Middle frontal gyrus (tissue), 1 donor: ENCODE results near the gene RAB1A.
"Not testable (repeated sequence)": the region's sequence is repeated elsewhere in the genome, so short reads cannot be mapped to it uniquely, and the experiment has no call there.

Experiments
- DNase-seq: peaks from one replicate; pipeline ENCODE4 v3.0.0-alpha.2; 2015; ENCODE audit warnings: low spot score; ENCODE audit errors: extremely low spot score

The RAB1A gene

DNA sequence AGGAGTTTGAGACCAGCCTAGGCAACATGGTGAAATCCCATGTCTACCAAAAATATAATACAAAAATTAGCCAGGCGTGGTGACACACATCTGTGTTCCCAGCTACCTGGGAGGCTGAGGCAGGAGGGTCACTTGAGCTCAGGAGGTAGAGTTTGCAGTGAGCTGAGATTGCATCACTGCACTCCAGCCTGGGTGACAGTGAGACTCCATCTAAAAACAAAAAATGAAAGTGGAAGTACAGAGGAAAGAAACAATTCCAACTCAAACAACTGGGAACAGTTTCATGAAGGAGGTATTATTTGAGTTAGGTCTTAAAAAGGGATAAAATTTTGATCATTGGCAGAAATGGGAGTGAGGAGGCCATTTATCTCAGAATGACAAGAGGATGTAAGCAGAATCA, 6.3 kb upstream of the RAB1A start:
- no peak for DNase-seq

DNA sequence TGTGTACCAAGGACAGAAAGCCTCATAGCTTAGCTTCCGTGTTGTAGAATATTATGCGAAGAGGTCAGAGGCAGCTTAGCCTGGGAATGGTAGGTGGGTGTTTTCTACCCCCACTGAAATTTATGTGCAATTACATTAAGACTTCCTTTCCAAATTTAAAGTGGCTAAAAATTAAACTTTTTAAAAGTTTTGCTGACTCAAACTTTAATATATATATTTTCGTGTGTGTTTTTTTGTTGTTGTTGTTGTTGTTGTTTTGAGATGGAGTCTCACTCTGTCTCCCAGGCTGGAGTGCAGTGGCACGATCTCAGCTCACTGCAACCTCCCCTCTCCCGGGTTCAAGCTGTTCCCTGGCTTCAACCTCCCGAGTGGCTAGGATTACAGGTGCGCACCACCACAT, 4.3 kb upstream of the RAB1A start:
- DNase-seq = no peak

DNA sequence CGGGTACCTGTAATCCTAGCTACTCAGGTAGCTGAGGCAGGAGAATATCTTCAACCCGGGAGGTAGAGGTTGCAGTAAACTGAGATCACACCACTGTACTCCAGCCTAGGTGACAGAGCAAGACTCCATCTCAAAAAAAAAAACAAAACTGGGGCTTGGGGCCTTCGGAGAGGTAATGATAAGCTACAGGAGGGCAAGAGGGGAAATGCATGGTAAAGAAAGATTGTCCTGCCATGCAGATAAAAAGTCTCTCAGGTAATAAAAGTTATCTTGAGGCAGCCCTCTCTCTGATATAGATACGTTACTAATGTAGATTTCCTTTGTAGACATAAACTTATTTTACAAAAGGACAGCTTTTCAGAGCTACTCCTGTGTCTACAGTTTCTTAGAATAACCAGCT, 3.7 kb upstream of the RAB1A start:
- no peak for DNase-seq

DNA sequence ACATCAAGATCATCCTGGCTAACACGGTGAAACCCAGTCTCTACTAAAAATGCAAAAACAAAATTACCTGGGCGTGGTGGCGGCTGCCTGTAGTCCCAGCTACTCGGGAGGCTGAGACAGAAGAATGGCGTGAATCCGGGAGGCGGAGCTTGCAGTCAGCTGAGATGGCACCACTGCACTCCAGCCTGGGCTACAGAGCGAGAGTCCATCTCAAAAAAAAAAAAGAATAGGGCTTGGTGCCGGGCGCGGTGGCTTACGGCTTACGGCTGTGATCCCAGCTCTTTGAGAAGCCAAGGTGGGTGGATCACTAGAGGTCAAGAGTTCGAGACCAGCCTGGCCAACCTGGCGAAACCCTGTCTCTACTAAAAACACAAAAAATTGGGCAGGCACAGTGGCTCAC, 3.0 kb upstream of the RAB1A start:
- DNase-seq = not testable (repeated sequence)

DNA sequence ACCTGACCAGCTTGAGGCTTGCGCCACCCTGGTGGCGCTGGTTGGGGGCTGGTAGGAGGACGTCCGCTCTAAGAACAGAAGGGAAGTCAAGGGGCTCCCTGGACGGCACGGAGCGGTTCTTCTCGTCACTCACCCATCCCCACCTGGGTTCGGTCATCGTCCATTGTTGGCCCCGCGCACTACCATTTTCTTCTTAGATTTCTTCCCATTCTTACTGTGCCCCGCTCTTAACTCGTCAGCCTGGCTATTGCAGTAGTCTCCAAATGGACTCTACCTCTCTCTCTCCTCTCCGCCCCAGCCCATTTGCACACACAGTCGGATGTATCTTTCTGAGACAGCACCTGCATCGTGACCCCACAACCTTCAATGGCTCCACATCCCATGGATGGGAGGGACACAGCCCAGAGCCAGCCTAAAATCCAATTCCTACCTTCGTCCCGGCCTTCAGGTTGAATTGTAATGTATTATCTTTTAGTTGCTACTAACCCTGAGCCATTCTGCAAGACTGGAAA, 814 bp upstream of the RAB1A start:
- no peak for DNase-seq

DNA sequence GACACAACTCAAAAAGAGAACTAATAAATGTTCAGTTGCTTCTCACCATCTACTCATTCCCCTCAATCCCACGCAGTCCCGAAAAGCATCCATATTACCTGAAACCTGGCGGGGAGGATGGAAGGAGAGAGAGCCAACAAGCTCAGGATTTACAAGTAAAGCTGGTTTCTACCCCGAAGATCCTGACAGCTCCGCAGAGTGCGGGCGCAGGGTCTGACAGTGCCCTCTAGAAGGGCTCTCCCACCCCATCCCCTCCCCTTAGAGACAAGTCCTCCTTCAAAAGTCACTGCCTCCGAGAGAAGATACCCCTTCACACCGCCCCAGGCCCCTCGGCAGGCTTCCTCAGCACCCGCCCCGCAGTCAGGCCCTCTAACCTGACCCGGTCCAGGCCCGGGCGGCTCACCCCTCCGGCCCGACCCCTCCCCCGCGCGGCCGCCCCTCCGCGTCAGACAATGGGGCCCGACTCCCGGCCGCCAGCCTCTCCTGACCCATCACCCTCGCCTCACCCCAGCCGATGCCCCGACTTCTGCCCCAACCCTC, 550 bp downstream of the RAB1A start:
- DNase-seq = no peak

DNA sequence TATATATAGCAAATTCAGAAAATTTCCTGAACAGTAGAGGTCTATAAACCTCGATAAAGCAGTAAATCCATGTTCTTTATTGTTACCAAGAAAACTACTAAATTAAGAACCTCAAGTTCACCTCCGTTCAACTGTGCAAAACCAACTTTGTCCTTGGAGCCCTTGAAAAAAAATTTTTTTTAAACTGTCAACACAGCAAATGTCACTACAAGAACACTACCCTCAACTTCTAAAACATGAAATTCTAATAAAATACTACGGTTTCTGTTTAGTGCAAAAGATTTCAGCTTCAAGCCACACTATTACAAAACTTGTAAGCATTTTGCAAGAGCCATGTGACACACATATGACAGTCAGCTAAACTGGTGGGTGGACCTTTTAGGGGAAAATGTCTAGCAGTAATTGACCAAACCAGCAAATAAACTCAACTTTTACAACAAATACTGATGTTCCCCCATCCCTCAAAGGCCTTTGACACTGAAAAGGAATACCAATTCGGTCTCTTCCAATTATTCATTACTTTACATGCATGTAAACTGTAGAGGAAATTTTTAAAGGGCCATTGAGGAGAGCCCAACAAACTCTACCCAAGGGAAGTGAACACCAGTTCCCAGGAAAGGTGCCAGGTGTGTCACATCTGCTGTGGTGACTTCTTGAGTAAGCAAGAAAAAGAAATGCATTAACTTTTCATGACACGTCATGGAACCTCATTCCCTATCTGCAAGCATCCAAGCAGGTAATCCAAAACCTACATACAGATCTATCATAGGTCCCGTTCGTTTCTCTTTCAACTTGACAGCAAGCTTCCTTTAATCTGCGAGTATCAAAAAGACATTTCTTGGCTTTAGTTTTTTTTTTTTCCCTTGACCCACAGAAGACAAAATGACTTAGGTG, 1.4 kb downstream of the RAB1A start:
- DNase-seq = no peak

DNA sequence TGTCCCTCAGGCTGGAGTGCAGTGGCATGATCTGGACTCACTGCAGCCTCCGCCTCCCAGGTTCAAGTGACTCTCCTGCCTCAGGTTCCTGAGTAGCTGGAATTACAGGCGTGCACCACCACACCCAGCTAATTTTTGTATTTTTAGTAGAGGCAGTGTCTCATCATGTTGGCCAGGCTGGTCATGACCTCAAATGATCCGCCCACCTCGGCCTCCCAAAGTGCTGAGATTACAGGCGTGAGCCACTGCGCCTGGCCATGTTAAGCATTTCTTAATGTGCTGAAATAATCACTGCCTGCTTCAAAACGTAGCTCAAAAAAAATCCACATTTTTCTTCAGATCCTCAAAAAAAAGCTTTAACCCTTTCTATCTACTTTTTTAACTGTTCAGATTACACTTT, 4.4 kb downstream of the RAB1A start:
- not testable (repeated sequence) for DNase-seq

DNA sequence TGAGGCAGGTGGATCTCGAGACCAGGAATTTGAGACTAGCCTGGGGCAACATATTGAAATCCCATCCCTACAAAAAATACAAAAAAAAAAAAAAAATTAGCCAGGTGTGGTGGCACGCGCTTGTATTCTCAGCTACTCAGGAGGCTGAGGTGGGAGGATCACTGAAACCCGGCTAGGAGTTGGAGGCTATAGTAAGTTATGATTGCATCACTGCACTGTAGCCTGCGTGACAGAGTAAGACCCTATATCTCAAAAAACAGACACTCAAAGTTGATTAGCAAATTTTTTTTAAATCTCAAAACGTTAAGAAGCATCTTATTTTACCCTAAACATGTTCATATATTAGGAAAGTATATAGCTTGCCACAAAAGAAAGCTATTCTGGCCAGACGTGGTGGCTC, 7.6 kb downstream of the RAB1A start:
- DNase-seq = no peak

DNA sequence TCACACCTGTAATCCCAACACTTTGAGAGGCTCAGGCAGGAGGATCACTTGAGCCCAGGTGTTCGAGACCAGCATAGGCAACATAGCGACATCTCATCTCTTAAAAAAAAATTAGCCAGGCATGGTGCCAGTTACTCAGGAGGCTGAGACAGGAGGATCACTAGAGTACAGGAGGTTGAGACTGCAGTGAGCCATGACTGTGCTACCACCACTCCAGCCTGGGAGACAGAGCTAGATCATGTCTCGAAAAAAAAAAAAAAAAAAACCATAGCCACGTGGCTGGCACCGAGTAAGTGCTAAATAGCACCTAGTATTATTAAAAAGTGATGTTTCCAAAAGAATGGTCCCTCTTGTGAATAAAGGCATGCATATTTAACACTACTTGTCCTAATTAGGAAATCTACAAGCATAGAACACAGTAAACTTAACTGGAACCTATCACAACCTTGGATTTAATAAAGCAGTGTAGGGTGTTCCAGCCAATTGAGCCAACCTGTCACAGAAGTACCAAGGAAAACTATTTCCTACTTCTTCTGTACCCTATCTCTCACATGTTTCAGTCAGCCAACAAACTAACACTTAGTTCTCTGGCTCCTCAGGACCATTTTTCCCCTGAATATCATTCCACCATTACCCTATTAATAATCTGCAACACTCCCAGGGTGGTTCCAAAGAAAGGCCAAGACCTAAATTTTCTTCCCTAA, 8.8 kb downstream of the RAB1A start:
- DNase-seq = no peak

DNA sequence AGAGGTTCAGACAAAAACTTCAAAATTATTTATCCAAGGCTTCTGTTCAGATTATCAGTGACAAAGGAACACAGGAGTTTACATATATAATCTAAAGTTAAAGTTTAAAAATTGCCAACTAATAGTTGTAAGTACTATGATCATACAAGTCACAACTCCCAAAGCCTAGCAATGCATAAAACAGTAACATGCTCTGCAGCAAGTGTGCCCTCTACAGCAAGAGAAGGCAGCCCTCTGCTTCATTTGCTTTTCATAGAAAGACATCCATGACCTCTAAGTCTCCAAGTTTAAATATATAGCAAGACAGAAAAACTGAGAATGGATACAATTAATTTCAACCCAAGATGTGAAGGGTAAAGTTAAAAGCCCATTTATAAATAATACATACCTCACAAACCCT, 13.3 kb downstream of the RAB1A start:
- no peak for DNase-seq

DNA sequence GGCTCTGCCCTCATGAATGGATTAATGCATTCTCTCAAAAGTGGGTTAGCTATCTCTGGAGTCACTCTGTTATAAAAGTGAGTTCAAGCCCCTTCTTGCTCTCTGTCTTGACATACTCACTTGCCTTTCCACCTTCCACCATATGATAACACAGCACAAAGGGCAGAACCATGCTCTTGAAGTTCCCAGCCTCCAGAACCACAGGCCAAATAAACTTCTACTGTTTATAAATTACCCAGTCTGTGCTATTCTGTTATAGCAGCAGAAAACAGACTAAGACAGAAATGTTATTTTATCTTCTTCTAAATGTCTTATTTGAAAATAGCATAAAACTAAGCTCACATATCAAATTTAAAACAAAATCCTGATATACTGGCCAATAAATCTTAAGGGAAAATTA, 15.0 kb downstream of the RAB1A start:
- no peak for DNase-seq

DNA sequence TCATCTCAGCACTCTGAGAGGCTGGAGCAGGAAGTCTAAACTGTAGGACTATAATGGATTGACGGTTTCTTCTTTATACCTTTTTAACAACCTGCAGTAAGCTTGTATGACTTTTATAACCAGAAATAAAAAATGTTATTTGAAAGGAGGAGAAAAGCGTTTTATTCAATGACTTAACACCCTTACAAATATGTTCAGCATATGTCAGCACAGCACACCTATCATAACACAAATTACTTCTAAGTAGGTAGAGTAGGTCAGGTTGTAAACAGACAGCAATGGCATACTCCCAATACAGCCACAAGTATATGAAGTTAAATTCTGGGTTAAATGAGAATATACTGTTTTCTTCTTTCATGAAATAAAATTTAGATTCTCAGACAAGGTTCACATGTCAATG, 16.1 kb downstream of the RAB1A start:
- DNase-seq = no peak

DNA sequence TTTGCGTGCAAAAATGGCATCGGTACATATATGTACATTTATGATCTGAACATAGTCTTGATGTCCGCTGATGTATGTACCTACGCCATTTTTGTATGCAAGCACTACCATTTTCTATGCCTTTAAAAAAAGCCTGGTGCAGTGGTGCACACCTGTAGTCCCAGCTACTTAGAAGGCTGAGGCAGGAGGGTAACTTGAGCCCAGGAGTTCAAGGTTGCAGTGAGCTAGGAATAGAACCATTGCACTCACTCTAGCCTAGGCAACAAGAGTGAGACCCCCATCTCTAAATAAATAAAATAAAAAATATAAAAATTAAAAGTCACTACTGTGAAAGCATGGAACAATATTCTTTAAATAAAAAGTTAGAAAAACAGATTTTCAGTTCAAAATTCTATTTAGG, 16.7 kb downstream of the RAB1A start:
- DNase-seq = no peak

DNA sequence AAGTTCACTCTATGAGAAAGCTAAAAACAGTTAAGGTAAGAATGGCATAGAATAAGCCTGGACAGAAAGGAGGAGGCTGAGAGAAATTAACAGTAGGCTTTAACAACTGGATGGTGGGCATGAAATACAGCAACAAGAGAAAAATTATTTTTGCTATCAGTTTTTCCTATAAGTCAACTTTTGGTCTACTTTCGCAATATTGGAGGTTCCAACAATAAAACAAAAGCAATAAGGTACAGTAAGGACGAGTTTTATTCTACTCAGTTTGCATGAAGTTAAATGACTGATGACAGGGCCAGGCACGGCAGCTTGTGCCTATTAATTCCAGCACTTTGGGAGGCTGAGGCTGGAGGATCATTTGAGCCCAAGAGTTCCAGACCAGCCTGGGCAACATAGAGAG, 17.3 kb downstream of the RAB1A start:
- no peak for DNase-seq

DNA sequence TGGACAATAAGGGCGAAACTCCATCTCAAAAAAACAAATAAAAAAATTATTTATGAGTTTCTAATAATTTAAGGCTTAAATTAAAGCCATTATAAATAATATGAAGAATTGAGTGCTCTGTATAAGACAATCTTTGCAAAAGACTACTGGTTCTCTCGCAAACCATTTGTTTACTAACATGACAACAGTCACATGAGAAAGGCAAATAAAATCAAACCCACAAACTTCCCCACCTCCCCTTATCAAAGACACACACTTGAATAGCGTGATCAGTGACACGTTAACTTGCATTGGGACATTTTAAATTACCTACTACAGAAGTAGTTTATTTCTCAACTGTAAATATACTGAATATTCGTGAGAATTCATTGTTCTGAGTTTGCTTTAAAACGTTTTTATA, 21.1 kb downstream of the RAB1A start:
- no peak for DNase-seq

DNA sequence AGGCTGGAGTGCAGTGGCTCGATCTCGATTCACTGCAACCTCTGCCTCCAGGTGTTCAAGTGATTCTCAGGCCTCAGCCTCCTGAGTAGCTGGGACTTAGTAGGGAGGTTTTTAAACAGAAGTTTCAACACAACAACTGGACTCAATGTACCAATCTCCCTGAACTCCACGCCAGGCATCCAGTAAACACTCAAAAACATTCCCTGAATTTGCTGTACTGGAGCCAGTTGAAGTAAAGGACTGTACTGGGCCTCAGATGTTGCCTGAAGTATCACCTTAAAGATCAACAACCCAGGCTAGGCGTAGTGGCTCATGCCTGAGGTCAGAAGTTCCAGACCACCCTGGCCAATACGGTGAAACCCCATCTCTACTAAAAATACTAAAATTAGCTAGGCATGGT, 22.4 kb downstream of the RAB1A start:
- no peak for DNase-seq

DNA sequence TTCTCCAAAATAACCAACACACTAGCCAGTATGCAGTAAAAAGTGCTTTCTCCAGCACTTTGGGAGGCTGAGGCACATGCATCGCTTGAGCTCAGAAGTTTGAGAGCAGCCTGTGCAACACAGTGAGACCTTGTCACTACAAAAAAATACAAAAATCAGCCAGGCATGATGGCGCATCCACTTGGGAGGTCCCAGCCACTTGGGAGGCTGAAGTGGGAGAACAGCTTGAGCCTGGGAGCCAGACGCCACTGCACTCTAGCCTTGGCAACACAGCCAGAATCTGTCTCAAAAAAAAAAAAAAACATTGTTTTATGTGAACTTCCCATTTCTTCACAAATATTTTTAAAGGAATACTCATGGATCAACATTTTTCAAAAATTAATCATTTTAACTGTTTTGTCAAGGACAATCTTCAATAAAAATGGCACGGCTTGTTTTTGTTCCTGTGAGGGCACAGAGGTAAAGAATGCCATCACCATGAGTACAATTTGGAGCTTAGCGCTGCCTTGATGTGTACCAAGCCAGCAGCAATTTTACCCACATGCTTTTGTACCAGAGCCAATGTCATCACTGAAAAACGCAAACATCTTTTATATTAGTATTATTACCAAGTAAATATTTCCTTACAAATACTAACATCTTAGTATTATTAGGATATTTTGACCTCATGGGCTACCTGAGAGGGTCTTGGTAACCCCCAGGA, 26.7 kb downstream of the RAB1A start:
- no peak for DNase-seq

DNA sequence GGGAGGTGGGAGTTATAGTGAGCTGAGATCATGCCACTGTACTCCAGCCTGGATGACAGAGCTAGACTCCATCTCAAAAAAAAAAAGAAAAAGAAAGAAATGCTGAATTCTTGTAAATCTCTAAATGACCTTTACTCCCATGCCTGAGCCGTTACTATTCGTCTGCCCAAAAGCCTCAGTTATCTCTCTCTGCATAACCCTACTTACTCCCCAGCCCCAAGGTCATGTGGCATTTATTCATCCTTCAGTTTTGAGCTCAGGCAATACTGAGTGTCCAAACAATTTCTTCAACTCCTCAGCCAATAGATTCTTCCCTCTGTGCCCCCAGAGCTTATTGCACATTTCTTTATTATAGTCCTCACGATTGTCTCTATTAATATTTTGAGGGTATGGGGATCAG, 28.8 kb downstream of the RAB1A start:
- DNase-seq = no peak

DNA sequence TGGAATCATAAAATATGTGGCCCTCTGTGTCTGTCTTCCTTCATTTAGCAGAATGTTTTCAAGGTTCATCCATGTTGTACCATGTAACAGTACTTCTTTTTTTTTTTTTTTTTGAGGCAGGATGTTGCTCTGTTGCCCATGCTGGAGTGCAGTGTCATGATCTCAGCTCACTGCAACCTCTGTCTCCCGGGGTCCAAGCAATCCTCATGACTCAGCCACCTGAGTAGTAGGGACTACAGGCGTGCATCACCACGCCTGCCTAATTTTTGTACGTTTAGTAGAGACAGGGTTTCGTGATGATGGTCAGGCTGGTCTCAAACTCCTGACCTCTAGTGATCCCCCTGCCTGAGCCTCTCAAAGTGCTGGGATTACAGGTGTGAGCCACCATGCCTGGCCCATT, 31.2 kb downstream of the RAB1A start:
- DNase-seq = no peak

DNA sequence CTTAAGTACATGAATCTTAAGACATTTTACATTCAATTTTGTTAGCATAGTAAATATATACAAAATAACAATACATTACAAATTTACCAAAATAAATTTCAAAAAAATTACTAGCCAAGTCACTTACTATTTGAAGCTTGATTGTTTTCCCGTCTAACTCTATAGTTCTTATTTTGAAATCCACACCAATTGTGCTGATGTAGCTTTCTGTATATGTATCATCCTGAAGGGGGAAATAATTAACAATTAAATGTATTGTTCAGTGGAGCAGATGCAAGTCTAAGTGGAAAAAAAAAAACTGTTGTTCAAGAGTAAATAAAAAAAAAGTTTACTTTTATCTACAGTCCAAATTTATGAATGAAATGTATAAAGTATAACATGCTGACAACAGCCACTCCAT, 32.1 kb downstream of the RAB1A start:
- no peak for DNase-seq

DNA sequence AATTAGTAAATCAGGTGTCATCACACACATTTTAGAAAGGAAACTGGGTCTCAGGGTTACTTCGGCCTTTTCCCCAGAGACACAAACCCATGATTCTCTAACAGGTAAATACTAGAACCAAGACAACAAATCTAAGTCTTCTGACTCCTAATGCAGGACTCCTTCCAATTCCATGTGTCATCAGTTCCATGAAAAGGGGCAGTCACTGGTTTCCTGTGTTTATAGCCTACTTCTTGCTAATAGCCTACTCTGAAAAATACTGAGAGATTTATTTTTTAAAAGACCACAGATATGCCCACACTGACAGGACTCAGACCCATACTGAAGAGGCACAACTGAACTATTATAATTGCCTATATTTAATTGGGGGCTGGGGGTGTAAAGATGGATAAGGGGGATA, 33.0 kb downstream of the RAB1A start:
- DNase-seq = no peak
